NCI-H748 (cell line): ENCODE measurements around the gene SCN7A.

Experiments used
- DNase-seq: peaks from one replicate; lab custom pipeline; 2025; ENCODE audit not compliant: unreplicated experiment; lab: John Stamatoyannopoulos, UW

Gene SCN7A

DNA sequence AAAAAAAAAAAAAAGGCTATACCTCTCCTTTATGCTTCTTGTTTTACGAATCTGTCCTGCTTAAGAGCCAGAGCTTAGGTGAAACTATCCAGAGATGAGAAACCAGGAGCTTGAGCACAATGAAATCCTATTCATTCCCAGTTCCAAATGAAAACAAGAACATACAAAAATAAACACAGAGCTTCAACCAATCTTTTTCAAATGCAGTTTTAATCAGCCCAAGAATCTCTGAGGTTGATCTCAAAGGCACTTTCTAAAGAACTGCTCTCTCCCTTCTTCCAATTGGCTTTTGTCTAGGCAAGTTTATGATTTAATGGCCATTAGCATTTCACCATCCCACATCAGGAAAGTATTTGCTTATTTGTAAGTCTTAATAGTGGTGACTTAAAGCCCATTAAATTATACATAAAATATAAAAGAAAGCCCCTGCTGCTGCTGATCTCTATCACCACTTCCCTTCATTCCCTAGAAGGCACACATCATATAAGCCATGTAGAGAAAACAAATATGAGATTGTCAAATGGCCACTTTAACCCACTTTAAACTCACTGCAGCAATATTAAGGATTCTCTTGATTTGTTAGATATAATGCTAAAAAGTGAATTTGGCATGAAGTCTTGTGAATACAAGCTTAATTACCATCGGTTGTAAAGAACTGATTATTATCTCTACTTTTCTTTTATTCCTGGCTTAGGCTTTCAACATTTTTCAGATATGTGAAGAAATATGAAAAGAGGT lies 89.0 kb downstream of the SCN7A start:
- no peak for DNase-seq

DNA sequence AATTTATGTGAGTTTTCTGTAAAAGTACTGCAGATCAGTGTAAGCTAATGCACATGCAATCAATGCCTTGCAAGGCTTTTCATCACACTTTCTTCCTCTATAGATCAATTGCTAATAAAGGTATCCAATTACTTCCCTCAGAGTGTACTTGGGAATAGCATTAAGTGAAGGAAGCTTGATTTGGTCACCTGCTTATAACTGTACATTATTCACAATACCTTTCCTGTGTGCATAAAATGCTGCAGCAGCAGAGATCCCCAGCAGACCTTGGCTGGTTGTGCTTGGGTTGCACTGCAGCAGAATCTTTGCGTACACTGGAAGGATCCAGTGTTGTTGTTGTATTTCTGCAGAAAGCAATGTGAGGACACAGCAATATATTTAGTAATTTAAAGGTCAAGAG lies 99.8 kb downstream of the SCN7A start:
- DNase-seq = no peak

DNA sequence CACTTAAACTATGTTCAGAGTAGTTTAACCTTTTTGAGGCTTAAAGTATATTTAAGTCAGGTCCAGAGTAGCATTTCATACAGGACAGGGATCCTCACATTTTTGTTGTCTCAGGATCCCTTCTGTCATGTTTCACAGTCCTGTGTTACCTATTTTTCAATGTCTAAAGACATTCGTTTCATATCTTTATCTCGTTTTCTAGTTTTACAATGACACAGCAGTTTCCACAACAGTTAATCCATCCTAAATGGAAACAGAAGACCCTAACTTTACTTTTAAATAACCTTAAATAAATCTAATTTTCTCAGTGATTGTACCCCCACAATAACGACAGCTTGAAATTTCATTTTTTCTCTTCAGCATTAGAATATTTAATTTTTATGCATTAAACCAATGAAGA lies 101.0 kb downstream of the SCN7A start:
- no peak for DNase-seq

DNA sequence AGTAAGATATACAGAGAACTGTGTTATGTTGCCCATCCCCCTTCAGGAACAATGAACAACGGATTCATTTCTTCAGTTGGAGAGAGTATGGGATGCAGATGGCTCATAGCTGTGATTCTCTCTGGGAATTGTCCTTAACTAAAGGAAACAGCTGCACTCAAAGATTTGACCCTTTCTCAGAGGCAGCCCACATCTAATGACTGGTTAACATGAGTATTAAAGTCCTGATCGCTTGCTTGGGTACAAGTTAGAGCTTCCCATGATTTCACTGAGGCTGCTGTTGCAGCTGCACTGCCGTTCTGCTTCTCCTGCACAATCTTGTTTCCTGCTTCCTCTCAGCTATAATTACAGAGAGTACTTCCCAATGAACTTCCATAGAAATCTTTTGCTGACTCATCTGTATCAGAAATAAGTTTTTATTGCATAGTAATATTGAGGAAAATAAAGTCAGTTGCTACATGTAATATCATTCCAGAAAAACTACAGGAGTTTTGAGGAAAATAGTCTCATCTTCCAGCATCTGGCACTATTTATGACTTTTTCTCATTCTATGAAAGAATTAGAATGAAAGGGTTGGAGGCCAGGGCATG lies 105.5 kb downstream of the SCN7A start:
- no peak for DNase-seq

DNA sequence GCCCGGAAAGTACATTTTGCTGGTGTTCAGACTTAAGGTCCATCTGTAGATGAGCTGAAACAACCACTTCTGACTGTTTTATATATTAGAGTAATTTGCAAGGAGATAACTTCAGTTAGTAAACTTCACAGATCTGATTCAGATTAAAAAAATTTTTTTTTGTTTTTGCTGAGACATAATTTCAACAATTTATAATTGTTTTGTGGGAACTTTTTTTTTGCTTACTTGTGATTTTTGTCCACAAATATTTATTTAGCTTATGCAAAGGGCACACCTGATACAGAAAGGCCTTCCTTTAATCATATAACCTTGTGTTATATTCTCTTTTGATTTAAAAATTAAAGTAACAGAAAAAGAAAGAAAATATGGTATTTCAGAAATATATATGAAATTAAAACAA lies 108.7 kb downstream of the SCN7A start:
- no peak for DNase-seq

DNA sequence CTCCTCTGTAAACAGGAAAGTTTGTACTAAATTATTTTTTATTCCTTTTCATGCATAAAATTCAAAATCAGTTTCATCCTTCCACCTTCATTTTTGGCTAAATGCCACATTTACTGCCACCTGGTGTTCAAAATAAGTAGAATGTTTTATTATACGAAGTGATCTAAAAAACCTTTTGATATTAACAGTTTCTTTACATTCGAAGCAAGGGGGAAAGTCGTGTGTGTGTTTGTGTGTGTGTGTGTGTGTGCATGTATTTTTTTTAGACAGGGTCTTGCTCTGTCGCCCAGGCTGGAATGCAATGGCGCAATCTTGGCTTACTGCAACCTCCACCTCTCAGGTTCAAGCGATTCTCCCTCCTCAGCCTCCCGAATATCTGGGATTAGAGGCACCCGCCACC lies 109.3 kb downstream of the SCN7A start:
- peak; percentile 48 for DNase-seq

DNA sequence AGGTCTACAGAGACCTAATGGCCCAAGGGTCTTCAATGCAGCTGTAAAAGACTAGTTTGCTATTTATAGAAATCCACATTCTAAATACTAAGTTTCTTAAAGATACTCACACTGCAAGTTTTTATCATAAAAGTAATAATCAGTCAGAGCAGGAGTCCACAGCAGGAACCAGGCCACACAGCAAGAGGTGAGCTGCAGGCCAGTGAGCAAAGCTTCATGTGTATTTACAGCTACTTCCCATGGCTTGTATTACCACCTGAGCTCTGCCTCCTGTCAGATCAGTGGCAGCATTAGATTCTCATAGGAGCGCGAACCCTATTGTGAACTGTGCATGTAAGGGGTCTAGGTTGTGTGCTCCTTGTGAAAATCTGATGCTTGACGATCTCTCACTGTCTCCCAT lies 111.6 kb downstream of the SCN7A start:
- DNase-seq = no peak

DNA sequence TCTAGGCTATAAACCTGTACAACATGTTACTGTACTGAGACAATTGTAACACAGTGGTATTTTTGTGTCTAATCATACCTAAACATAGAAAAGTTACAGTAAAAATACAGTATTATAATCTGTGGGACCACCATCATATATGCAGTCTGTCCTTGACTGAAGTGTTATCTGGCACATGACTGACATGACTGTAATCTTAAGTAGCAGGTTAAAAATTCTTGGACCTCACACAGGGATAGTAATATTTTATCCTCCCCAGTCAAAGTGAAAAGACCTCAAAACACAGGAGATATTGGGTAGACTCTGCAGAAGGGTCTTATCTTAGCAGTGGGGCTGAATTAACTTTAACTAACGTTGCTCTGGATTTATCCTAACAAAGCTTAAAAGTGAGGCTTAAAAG lies 113.4 kb downstream of the SCN7A start:
- DNase-seq = no peak

DNA sequence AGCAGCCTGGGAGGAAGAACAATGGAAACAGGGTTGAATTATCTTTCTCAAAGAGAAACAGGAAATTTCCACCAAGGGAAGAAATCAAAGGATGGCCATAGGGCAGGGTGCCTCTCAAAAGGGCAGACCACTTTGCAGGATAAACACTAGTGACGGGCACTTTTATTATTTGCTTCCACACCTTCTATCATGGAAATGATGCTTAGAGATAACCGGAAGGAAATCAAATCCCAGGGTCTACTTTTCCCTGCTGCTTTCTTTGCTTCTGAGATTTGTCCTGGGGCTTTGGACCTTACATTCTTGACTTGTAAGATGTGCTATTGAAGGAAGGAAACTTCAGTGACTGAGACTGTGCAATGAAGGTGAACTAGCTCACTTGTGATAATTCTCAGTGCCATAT lies 117.2 kb downstream of the SCN7A start:
- peak; percentile 62 for DNase-seq

DNA sequence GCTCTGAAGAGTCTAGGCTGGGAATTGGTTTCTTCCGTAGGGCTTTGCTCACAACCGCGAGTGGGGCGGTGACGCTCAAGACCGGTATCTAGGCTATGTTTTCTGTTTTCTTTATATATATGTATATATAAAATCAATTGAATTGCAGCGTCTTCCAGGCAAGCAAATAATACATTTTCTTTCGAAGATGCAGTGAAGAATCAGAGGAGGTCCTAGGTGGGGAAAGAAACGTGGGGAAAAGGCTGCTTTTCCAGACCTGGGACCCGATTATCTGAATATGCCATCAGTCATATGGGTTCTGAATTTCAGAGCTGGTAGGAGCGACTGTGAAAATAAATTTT lies 117.6 kb downstream of the SCN7A start:
- no peak for DNase-seq

DNA sequence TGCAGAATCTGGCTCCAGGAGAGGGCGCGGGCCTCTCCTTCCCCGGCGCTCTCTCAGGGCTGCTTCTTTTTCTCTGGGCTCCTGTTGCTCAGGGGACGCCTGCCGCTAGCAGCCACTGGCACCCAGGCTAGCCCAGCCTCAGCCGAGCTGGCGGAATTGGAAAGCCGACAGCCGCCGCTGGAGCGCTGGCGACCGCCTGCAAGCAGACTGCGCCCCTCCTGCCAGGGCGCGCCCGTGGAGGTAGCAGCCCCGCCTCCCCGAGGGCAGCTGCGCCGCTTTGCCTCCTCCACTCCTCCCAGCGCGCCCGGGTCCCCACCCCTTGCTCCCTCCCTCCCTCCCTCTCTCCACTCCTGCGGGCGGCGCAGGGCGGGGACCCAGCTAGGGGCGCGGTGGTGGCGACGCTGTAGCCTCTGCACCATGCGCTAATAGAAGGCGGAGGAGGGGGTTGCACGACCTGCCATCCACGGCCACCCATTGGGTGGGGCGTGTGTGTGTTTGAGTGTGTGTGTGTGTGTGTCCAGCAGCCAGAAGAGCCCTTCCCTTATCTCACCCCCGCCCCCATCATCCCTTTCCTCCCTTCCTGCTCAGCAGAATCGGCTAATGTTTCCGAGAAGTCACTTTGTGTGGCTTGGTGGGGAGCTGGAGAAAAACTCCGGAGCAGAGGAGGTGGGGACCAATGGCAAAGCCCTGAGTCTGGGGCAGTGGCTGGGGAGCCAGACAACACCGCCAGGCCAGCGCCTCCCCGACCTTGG lies 118.1 kb downstream of the SCN7A start, which contains the start of gene SCN9A:
Gene SCN9A (minus strand): TSS at position 209 of the 752 bp plus-strand sequence. CDS start 64,188 bp downstream, outside the sequence.
- peak; percentile 98 for DNase-seq

DNA sequence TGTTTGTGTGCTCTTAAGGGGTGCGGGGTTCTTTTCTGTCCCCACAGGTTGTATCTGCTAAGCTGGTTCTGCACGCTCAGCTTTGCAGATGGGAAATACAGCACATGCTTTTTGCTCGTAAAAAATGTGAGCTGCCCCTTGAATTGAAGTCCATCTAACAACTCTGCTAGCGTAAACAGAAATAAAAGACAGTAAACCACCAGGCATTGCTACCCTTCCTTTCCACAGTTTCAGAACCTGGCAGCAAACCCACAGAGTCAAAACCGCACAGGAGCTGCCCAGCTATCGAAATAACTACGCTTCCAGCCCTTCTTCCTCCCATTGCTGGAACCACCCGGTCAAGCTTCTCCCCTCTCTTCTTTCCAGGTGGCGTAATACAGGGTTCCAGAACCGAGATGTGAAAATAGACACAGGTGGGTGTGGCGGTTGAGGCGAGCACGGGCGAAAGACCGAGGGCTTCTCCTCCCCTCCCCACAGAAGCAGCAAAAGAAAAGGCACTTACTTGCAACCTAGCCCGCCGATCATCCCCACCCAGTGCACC lies 118.8 kb downstream of the SCN7A start:
- peak; percentile 95 for DNase-seq

DNA sequence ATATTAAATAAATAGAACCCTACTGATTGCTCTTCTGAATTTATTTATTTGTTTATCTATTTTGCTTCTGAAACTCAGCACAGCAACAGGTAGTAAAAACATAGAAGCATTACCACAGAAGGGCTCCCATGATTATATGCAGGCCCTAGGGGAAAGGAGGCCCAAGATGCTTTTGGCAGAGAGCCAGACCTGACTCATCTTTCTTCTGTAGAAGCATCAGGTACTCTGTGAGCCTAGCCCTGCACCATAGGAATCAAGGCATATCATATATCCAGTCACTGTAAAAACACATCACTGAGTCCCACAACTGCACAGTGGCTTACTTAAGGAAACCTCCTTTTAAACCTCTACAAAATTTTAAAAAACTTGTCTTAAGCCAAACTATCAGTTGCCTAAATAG lies 120.1 kb downstream of the SCN7A start:
- DNase-seq = peak; percentile 96

DNA sequence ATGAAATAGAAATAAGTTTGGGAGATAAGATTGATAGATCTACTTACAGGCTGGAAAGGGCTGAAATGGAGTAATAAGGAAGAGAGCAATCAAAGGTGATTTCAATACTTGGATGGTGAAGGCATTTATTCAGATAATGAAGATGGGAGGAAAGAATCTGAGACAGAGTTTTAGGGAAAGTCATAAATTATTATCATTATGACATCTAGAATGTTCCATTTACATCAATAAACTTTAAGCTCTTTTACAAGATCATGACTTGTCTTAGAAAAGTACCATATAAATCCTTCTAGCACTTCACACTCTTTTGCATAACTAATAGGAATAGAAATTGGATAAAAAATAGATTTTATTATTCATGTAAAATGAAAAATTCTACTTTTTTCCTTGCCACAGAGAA lies 120.5 kb downstream of the SCN7A start:
- no peak for DNase-seq

DNA sequence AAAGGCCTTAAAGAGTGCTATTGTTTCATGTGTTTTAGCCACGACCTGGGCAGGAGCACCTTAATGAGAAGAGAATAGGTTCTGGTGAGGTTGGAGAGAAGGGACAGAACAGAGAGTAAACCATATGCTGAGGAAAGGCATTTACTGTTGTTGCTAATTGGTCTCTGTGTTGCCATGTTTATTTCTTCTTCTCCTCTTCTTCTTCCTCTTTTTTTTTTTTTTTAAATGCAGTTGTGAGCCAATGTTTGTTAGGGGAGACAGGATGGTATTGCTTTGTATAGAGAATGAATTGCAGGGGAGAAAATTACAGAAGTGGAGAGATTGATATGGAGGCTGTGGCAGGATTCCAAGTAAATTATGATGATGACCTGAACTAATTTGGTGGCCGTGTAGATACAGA lies 120.9 kb downstream of the SCN7A start:
- peak; percentile 75 for DNase-seq

DNA sequence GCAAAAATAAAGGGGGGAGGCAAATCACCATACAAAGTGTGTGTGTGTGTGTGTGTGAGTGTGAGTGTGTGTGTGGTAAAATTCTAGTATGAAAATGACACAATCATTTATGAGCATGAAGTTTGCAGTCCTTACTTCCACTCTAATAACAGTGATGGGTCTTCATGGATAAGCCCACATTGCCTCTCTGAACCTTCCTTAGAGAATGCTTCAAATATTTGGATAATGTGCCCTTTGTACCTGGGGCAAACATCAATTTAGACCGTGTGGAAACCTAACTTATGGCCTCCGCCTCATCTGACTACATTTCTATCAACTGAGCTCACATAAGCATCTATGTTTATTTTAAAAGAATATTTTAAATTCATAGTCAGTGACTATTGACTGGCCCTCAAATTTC lies 122.0 kb downstream of the SCN7A start:
- DNase-seq = peak; percentile 22

DNA sequence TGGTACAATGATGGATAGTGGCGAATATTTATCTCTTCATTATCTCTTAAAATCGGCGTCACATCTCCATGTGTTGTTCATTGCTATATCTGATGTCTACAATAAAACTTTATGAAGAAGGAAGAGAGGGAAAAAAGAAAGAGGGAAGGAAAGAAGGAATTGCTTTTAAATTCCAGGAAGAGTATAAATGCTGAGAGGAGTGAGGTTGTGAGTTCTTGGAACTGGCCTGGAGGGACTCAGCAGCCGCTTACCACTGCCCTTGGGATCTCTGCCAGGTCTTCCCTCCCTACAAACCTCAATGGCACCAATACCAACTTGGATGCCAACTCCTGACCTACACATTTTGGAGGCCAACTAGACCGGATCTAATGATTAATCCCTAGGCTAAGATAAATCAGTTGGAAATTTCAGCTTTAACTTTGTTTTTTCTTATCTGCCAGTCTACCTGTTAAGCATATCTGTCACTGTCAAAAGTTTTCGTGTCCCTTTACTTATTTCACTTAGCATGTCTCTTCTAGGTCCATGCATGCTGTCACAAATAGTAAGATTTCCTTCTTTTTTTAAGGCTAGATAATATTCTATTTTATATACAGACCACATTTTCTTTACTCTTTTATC lies 128.1 kb downstream of the SCN7A start:
- no peak for DNase-seq

DNA sequence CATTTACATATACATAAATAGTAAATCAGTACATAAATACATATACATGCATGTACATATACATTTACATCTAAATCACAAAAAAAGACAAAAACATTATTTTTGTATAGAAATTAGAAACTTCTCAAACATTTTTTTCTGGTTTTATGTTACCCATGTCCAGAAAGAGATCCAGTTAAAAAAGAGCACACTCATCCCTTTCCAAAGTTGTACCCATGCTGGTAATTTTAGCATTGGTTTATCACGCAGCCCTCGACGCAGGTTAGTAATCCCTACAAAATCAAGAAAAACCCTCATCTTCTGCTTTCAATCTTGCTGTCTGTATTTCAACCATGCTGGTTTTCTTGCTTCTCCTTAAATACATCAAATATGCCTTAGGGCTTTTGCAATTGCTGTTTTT lies 128.8 kb downstream of the SCN7A start:
- no peak for DNase-seq

DNA sequence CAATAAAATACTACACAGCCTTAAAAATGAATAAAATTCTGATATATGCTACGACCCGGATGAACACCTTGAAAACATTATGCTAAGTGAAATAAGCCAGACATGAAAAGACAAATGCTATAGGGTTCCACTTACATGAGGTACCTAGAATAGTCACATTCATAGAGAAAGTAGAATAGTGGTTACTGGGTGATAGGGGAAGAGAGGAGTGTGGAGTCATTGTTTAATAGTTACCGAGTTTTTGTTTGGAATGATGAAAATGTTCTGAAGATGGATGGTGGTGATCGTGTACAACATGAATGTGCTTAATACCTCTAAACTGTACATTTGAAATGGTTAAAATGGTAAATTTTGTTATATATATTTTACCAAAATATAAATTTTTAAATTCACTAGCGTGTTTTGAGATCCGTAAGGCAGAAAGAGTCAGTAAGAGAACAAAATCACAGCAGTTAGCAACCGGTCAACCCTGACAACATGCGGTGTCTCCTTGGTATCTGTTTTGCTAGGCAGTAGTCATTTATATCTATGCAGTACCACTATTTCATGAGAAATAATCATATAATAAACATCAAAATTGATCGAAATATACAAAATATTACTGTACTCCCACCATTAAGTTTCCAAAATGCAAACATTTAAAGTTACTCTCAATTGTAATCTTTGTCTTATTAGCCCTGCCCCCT lies 129.4 kb downstream of the SCN7A start:
- no peak for DNase-seq

DNA sequence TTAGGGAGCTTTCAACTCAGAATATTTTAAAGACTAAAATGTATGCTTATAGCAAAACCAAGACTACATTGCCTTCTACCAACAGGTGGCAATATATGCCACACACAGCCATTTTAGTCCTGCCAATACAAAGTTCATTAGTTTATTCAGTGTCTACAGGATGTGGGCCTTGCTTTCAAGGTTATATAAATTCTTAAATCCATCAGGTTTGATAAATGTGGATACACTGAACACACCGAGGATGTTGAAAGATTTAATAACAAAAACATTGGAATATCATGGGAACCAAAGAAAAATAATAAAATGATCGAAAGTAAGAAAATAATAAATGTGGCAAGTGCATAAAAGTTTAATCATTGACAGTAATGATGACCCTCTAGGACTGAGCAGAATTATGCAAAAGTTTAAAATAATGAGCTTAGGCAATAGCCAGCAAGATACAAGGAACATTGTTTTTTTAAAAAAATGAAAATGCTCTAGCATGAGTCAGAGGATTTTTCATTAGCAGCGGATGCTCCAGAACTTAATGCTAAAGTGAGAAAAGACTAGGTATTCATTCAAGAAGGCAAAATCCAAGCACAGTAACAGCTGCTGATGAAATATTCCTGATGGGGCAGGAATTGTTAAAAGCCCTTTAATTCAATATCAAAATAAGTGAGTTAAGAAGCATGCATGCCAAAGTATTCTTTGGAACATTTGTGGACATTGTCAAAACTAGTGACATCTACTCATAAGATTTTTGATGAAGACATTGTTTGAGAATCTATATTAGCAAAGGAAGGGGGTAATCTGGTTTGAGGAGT lies 132.5 kb downstream of the SCN7A start:
- DNase-seq = peak; percentile 58
